SH-SY5Y (cell line): Measurements from ENCODE around the gene PKD2L1.

Experiments used
- GATA2 ChIP-seq: IDR thresholded peaks from 2 replicates; pipeline ENCODE4 v1.6.1; 2011; ENCODE audit warnings: mild to moderate bottlenecking, low read depth, low read length
- GATA3 ChIP-seq: IDR thresholded peaks from 2 replicates; pipeline ENCODE4 v1.6.1; 2011; ENCODE audit warnings: low read depth, mild to moderate bottlenecking, low read length, moderate library complexity

DNA sequence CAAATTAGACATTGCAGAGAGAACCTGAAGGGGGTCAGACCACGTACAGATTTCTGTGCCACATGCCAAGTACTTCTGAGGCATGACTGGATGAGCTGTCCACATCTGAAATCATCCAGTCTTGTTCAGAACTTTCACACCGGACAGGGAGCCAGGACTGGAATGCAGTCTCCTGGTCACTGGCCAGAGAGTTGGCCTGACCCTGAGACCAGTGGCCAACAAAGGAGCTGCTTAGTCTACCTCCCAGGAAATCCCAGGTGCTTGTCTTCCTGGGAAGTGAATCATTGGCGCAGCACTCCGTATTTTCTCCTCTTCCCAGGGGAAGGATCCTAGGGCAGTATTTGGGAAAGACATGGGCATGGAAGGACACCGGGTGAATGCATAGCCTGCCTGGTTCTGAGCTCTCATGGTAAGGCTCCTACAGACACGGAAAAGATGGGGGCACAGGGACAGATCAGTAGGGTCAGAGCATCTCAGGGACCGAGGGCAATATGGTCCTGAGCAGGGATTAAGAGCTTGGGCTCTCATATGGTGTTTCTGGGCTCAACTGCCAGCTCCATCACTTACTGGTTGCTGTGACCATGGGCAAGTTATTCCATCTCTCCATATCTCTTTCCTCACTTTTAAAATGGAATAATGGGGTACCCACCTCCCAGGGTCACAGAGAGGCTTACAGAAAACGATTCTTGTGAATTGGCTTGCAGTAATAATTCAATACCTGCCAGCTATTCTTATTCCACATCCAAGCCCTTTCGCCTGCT is 15.7 kb upstream of the PKD2L1 start:
- no peak for TF ChIP-seq GATA3
- no peak for TF ChIP-seq GATA2
